Prostate gland (tissue), 2 donors: ENCODE data around the gene KCNG2.

Source experiments
- POLR2AphosphoS5 ChIP-seq: sonication (generic); formaldehyde crosslinking; IDR thresholded peaks from one replicate; pipeline ENCODE4 v1.6.1; 2017; ENCODE audit warnings: antibody characterized with exemption
- TF ChIP-seq, protein P1 (sequence below), 4 experiments: fragments of 200-600 bp in 2 of 4; fragments of 450-650 bp in 2 of 4; sonication (generic) in 2 of 4; IDR thresholded peaks; 1 replicate in 3 of 4; 2 replicates in 1 of 4; pipeline ENCODE4 v1.5.1; 2016 to 2019; ENCODE audit warnings: antibody characterized with exemption in 4 of 4, mild to moderate bottlenecking in 2 of 4, moderate library complexity in 2 of 4

DNA sequence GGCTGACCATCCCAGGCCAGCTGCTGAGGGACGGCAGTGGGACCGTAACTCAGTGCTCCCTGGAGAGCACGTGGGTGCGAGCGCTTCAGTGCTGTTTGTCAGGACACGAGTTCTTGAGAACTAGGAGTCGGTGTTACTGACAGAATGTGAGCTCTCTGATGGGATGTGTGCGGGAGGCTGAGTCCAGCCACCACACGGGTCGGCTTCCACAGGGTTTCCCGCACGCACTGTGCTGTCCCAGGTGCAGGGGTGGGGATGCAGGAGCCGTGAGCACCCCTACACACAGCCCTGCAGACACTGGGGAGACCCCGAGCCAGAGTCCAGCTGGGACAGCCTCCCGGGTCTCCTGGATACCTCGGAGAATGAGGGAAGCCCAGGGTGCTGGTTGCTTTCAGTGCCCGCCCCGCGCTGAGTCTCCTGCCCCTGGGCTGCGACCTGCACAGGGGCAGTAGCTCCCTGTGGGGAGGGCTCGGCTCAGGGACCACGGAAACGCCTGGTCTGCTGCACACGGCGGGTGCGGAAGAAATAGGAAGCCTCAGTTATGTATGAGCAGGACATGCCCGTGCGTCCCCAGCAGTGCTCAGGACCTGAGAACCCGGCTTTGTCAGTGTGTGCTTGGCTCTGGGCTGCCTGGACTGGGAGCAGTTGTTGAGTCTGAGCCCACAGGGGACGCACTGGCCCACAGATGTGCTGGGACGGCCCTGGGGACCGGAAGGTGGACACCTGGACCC is 71.2 kb downstream of the KCNG2 start:
- no peak for TF ChIP-seq POLR2AphosphoS5
- TF ChIP-seq, protein P1, sequence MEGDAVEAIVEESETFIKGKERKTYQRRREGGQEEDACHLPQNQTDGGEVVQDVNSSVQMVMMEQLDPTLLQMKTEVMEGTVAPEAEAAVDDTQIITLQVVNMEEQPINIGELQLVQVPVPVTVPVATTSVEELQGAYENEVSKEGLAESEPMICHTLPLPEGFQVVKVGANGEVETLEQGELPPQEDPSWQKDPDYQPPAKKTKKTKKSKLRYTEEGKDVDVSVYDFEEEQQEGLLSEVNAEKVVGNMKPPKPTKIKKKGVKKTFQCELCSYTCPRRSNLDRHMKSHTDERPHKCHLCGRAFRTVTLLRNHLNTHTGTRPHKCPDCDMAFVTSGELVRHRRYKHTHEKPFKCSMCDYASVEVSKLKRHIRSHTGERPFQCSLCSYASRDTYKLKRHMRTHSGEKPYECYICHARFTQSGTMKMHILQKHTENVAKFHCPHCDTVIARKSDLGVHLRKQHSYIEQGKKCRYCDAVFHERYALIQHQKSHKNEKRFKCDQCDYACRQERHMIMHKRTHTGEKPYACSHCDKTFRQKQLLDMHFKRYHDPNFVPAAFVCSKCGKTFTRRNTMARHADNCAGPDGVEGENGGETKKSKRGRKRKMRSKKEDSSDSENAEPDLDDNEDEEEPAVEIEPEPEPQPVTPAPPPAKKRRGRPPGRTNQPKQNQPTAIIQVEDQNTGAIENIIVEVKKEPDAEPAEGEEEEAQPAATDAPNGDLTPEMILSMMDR (IDR thresholded peaks at IDR 0.05) = no peak
